Stimulated activated naive CD4-positive, alpha-beta T cell treated with Interleukin-2 at 50 U/mL for 16 hours (primary cell): Measurements from ENCODE around the gene CEPT1.
A peak's percentile ranks its signal among the peaks of the same experiment; 100 is the strongest.
"Not testable (repeated sequence)": the region's sequence is repeated elsewhere in the genome, so short reads cannot be mapped to it uniquely, and the experiment has no call there.

Experiments used
- DNase-seq: peaks from one replicate; lab custom pipeline; 2025; lab: John Stamatoyannopoulos, UW

CEPT1 gene

GRCh38 chr1:111212634-111213335 lies 72.8 kb downstream of the CEPT1 start:
- DNase-seq, result no peak

DNA sequence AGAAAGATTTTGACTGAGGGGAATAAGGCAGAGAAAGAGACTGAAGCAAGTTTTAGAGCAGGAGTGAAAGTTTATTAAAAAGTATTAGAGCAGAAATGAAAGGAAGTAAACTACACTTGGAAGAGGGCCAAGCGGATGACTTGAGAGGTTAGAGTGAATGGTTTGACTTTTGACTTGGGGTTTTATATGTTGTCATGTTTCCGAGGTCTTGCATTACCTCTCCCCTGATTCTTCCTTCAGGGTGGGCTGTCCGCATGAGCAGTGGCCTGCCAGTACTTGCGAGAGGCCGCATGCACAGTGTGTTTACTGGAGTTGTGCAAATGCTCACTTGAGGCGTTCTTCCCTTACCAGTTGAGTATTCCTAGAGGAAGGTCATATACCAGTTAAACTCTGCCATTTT lies 73.4 kb downstream of the CEPT1 start:
- no peak for DNase-seq

DNA sequence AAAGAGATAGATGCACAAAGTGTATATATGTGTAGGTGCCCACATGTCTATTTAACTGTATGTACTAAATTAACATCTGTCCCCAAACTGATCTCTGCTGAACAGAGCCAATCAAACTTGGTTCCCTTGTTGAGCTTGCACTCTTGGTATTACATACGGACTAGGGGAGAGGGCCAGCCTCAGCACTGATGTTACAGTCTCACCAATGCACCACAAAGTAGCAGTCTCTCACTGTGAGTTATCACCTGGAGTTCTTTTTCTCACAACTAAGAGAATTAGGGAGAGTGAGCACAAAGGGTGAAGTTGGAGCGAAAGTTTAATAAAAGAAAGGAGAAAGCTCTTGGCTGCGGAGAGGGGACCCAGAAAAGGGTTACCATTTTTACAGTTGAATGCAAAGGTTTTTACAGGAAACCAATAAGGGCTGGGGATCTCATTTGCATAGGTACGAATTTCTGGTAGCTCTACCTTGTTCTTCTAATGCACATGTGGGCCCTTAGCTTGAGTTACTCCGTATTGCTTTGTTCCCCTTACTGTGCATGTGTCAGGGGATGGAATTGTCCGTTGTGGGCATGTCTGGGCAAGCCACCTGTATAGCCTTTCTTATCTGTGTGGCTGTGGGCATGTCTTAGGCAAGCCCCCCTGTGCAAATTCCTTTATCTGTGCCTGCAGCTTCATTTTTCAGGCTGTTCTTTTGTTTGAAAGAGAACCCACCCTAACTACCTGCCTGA lies 74.2 kb downstream of the CEPT1 start:
- no peak for DNase-seq

- DNase-seq, result peak; percentile 50
Observed at GRCh38 chr1:111214884-111215283, 74.9 kb downstream of the CEPT1 start.

- DNase-seq, result not testable (repeated sequence)
Observed at GRCh38 chr1:111215285-111215684, 75.3 kb downstream of the CEPT1 start.

DNA sequence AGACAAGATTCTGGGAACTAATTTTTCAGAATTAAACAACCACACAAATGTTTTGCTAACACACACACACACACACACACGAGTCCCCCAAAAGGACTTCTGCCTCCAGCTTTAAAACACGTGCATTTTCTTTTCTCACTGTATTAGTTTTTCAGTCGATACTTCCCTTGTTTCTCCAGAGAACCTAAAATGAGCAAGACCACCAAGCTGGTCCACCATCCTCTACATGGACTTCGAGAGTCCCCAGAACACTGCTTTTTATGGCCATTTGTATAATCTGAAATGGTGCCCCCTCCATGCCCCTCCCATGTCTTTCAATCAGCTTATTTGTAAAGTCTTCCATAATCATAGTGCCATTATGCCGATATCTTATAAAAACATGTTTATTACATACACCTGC lies 76.7 kb downstream of the CEPT1 start:
- DNase-seq, result no peak

DNA sequence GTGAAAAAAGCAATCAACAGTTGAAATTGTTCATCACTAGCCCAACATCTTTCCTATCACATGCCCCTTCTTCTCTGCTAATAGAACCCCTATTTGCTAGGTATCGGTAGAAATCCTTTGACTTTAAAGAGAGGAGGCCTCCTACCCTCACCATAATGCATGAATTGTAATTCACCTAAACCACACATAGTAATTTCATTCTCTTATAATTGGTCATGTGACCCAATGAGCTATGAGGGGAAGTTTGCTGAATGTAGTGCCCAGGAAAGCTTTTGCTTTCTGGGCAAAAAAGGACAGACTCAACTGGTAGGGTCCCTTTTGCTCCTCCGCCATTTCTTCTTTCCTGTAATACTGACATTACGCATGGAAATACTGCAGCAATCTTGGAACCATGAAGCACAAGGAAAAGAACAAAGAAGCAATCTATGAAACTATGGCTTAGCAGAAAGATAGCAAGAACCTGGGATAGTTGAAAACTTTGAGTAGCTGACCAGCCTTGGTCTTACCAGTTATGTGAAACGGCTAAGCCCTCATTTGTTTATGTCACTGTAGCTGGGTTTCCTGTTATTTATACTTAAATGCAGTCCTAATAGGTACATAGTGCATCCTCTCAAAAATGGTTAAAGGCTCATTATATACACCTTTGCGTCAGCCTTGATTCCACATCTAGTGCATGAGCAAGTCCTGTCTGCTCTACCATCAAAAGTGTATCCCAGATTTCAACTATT lies 77.3 kb downstream of the CEPT1 start:
- no peak for DNase-seq

- no peak for DNase-seq
Observed at GRCh38 chr1:111218701-111219556, 78.9 kb downstream of the CEPT1 start.

DNA sequence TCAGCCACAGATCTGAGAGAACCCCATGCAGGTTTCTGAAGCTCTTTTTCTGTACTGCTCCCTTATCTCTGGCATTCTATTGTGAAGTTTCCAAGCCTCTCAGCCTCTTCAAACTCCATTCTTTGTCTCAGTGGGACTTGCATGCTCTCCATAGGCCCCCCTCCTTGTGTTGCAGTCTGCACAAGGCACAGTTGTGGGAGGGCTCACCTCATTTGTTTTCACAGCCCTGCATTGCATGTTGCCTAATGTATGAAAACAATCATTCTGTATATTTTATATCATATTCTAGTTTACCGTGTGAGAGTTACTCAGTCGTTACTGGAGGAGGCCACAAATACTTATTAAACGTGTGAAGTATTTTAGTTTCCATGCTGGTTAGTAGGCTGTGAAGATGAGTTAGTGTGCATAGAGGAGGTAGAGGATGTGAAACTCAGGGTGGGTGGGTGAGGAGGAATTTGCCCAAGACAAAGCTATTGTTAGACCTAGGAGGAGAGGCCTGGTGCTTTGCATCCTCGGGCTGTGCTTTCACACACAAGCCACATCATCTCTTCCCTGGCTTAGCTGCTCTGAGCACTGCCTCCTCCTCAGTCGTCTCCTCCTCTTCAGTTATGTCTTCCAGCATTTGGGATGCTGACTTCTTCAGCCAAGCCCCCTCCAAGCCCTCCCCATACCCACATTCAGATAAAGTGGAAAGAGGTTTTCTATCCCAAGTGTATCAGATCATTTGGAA lies 79.7 kb downstream of the CEPT1 start:
- peak; percentile 50 for DNase-seq

DNA sequence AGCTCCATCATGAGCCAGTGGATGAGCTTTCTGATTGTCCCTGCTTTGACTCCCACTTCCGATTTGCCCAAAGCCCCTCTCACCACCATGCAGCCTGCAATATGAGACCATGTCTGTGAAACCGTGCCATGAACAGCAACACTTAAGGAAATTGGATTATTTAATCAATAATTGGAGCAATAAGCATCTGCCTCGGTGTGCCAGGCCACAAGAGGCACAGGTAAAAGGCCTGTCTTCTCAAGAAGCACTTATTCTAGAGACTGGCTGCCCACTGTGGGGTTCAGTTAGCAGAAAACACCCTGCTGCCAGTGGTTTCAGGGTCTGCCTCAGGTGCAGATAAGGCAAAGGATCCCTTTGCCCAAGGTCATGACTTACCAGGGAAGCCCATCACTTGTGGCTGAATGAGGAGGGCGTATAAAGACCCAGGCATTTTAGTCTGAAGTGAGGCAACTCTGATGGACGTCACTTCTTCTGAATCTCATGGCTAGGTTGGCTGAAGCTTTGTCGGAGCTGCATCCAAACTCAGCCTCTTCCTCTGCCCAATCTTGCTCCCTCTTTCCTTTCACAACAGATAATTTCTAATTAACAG lies 80.4 kb downstream of the CEPT1 start:
- no peak for DNase-seq

- DNase-seq, result no peak
Observed at GRCh38 chr1:111221276-111221632, 81.2 kb downstream of the CEPT1 start.

GRCh38 chr1:111221633-111222291 lies 81.7 kb downstream of the CEPT1 start:
- DNase-seq, result peak; percentile 45

DNA sequence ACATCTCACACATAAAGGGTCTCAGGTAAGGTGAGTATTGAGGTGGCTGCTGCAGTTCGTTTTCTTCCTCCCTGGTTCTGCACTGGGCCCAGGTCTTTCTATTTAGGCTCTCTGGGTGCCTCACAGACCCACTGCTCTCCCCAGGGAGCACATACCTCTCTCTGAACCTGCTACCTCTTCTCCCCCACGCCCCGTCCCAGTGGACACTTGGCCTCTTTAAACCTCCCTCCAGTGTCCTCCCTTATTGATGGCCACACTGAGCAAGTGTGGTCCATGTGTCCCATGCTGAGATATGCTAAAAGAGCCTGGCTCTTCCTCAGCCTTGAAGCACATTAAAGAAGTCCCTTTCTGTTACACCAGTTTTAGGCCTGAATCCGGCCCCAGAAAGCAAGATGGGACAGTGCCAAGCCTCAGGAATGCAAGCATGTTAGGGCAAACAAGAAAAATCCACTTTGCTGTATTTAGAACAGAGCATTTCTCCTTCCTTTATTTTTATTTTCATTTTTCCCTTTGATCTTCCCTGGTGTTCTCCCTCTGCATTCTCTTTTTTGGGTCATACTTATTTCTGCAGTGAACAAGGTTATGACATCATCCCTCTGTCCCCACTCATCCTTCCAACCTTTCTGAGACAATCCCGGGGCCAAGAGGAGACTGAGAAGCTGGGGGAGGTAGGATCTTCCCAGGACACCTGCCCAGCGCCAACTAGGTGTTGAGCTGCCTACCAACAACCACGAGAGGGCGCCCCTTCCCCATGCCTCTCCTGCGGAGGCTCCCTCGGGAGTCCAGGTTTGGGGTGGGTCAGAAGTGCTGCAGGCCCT lies 82.5 kb downstream of the CEPT1 start:
- DNase-seq, result peak; percentile 68

GRCh38 chr1:111223126-111223685 lies 83.2 kb downstream of the CEPT1 start:
- no peak for DNase-seq

DNA sequence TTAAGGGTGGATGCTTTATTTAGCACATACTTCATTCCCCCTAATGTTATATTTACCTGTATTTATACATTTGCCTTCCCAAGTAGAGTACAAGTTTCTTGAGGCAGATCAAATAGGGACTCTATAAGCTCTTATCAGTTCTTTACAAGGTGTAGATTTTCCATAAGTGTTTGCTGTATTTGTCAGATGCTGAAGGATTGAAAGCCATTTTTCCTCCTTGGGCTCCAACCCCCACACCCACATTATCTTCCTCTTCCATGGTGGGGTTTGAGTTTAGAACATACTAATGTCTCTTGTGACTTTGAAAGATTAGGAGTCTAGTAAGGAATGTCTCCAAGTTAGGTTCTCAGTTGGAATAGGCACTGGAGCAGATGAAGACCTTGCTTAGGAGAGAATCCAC lies 85.1 kb downstream of the CEPT1 start:
- no peak for DNase-seq

DNA sequence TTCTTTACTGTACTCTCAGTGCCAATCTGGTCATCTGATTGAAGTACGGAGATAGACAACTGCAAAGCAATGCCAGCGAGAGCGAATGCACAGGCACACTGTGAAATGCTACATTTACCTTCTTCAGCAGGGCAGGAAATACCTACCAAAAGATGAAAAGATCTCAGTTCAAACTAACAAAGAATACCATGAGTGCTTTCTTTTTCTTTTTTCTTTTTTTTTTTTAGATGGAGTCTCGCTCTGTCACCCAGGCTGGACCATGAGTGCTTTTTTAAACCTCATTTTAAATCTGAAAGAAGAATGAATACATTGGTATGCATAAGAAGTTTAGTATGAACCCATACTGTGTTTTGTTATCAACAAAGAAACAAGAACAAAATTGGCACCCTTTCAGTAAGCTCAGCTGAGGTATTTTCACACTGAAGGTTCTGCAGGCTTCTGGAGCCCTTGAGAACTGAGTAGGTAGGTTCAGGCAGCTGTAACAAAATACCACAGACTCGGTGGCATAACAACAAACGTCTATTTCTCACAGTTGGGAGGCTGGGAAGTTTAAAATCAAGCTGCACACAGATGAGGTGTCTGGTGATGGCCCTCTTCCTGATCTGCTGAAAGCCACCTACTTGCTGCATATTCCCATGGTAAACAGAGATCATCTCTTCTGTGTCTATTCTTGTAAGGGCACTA lies 85.8 kb downstream of the CEPT1 start:
- DNase-seq, result no peak

- DNase-seq, result no peak
Observed at GRCh38 chr1:111227434-111227833, 87.4 kb downstream of the CEPT1 start, which contains the start of gene CHI3L2. TSS of gene CHI3L2 (plus strand) at chr1:111227713. CDS start at chr1:111227730, 17 bp downstream.
